Activated T-helper 1 cell treated with anti-CD3 and anti-CD28 coated beads, Interleukin-12 subunit alpha, Interleukin-12 subunit beta, Interleukin-2, Interleukin-4 antibody, amounts not matched to agents 30 ng/mL and 10 ng/mL and 1 ng/mL, durations not matched to agents 14 hours and 24 hours and 36 hours (primary cell): ENCODE measurements around the gene SMG1. TPM values are rescaled to one million over a fixed set of nuclear protein-coding genes. Genes with fewer than 3 reads are reported as not detected.
"Not testable (repeated sequence)": the region's sequence is repeated elsewhere in the genome, so short reads cannot be mapped to it uniquely, and the experiment has no call there.

ENCODE experiments used
- DNase-seq: peaks from one replicate; pipeline ENCODE4 v3.0.0; 2021; ENCODE audit warnings: low spot score
- H3K27ac Mint-ChIP-seq: one replicate; pipeline ENCODE4 v1.8.0; 2021; ENCODE audit warnings: mild to moderate bottlenecking, mixed read lengths
- H3K27me3 Mint-ChIP-seq: one replicate; pipeline ENCODE4 v1.8.0; 2022; ENCODE audit warnings: mild to moderate bottlenecking, moderate library complexity, mixed read lengths; ENCODE audit not compliant: insufficient read depth
- H3K36me3 Mint-ChIP-seq: one replicate; pipeline ENCODE4 v1.8.0; 2021; ENCODE audit warnings: low read depth, mixed read lengths
- H3K4me1 Mint-ChIP-seq: one replicate; pipeline ENCODE4 v1.8.0; 2021; ENCODE audit warnings: low read depth, mixed read lengths
- H3K4me3 Mint-ChIP-seq: one replicate; pipeline ENCODE4 v1.8.0; 2021; ENCODE audit warnings: mild to moderate bottlenecking, moderate library complexity, mixed read lengths
- H3K9me3 Mint-ChIP-seq: one replicate; pipeline ENCODE4 v1.8.0; 2021; ENCODE audit warnings: mixed read lengths
- intact Hi-C: fragments of 100-400 bp; cut with micrococcal nuclease; formaldehyde crosslinking; loops from one replicate; pipeline ENCODE4 v1.15.1; 2024
- total RNA-seq: library from RNA; stranded (reverse); gene quantifications from 2 replicates; pipeline ENCODE4 v1.2.3, GENCODE V29; 2022

Gene SMG1
- total RNA-seq, 1 donor from 2014 or later, result 139 TPM

DNA sequence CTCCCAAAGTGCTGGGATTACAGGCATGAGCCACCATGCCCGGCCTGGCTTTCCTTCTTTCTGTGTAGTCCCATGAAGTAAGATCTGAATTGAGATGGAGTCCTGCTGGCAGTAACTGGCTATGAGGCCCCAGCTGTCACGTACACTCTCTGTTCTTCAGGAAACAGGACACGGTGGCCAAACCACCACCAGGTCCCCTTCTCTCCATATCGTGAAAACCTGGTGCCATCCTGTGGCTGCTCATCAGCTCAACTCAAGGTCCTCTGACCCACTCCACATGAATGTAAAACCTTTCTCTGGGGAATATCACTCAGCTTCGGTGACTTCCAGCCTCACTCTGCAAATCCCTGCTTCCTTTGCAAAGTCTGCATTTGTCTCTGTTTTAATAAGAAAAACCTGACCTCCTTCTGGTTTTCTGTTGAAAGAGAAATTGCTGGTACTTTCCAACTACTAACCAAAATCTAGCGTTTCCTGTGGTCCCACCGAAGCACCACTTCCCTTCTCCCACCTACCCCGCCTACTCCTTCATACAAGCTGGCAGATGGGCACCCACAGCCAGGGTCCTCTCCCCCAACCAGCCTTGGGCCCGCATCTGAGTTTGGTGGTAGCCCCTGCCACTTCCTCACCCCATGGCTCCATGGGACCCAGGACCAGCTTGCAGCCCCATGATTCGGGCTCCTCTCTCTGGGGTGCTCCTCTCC lies 168.1 kb downstream of the SMG1 start:
- Mint-ChIP-seq H3K4me1 (peaks cover 26% of the 10 kb centered on the region), H3K27ac (peak overlapping the region; percentile 76)
- intact Hi-C loops, H3K4me3 Mint-ChIP-seq, H3K36me3 Mint-ChIP-seq, H3K9me3 Mint-ChIP-seq, H3K27me3 Mint-ChIP-seq, DNase-seq: not testable (repeated sequence)

DNA sequence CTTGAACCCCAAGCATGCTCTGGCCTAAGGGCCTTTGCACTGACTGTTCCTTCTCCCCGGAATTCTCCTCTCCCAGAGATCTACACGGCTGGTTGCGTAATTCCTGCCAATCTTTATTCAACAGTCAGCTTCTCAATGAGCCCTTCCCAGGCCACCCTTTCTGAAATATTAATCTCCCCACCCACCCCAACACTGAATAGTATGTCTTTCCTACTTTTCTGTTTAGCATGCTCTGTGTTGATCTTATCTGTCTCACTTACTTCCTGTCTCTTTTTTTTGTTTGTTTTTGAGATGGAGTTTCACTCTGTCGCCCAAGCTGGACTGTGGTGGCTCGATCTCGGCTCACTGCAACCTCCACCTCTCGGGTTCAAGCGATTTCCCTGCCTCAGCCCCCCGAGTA lies 169.6 kb downstream of the SMG1 start:
- intact Hi-C loops, H3K36me3 Mint-ChIP-seq, H3K27me3 Mint-ChIP-seq, H3K9me3 Mint-ChIP-seq, DNase-seq: not testable (repeated sequence)
- Mint-ChIP-seq H3K4me3 (peak overlapping the region; percentile 49), H3K4me1 (peaks cover 26% of the 10 kb centered on the region), H3K27ac (peak overlapping the region; percentile 67)

Other genes starting within 250 kb of the SMG1 start
- 1,849 and 1,857 TPM in 2 replicates for gene RPS15A, start 136.1 kb downstream of the SMG1 start, total RNA-seq
- gene ARL6IP1, start 124.9 kb downstream of the SMG1 start, total RNA-seq, result 105 and 109 TPM in 2 replicates
- 0.05 TPM in 1 of 2 replicates, not detected in the other for gene TMC7, start 57.5 kb upstream of the SMG1 start, total RNA-seq
- gene COQ7, start 141.2 kb upstream of the SMG1 start, total RNA-seq, result 17.3 and 19.6 TPM in 2 replicates
- 46.7 and 49.6 TPM in 2 replicates for gene ITPRIPL2, start 187.6 kb upstream of the SMG1 start, total RNA-seq
- 0.37 and 0.54 TPM in 2 replicates for gene SYT17, start 241.8 kb upstream of the SMG1 start, total RNA-seq